ENCODE data around the gene PCBP3. TPM values are rescaled to one million over a fixed set of nuclear protein-coding genes. Genes with fewer than 3 reads are reported as not detected.
"Not testable (repeated sequence)": the region's sequence is repeated elsewhere in the genome, so short reads cannot be mapped to it uniquely, and the experiment has no call there.

The PCBP3 gene
- total RNA-seq, 4 donors from 2014 or later, result 0.77 to 8.6 (median 3.2) TPM; not detected in 1

GRCh38 chr21:45713613-45714012, 70.1 kb downstream of the PCBP3 start:
- no peaks in the 10 kb centered on the region for H3K27me3 ChIP-seq
- intact Hi-C loops (cut with DNase I; ENCODE audit: low total_unique reads), result no loop called here
- TF ChIP-seq CTCF (IDR thresholded peaks at IDR 0.05) (no peak), POLR2A (IDR thresholded peaks at IDR 0.05) (no peak)
- no peaks in the 10 kb centered on the region for H3K4me1 ChIP-seq
- H3K4me3 ChIP-seq, result no peak overlapping the region
- DNase-seq, result no peak
- H3K27ac ChIP-seq, result no peak overlapping the region
- H3K36me3 ChIP-seq, result no peaks in the 10 kb centered on the region
- peaks cover 0 to 6% of the 10 kb centered on the region in 2 donors for H3K9me3 ChIP-seq

- H3K36me3 ChIP-seq, result no peaks in the 10 kb centered on the region
- no peak for DNase-seq
- peaks cover 0 to 6% of the 10 kb centered on the region in 2 donors for H3K9me3 ChIP-seq
- H3K27ac ChIP-seq, result no peak overlapping the region
- H3K27me3 ChIP-seq, result no peaks in the 10 kb centered on the region
- TF ChIP-seq CTCF (IDR thresholded peaks at IDR 0.05), result no peak
- TF ChIP-seq POLR2A (IDR thresholded peaks at IDR 0.05), result no peak
- no peak overlapping the region for H3K4me3 ChIP-seq
- no peaks in the 10 kb centered on the region for H3K4me1 ChIP-seq
- intact Hi-C loops (cut with DNase I; ENCODE audit: low total_unique reads), result no loop called here
Observed at GRCh38 chr21:45715441-45715840, 71.9 kb downstream of the PCBP3 start.

GRCh38 chr21:45718413-45718812, 74.9 kb downstream of the PCBP3 start:
- no peaks in the 10 kb centered on the region for H3K36me3 ChIP-seq
- H3K9me3 ChIP-seq, result no peaks in the 10 kb centered on the region
- DNase-seq, result no peak
- no peaks in the 10 kb centered on the region for H3K4me1 ChIP-seq
- H3K27ac ChIP-seq, result no peak overlapping the region
- no peaks in the 10 kb centered on the region for H3K27me3 ChIP-seq
- intact Hi-C loops (cut with DNase I; ENCODE audit: low total_unique reads), result no loop called here
- no peak overlapping the region for H3K4me3 ChIP-seq
- TF ChIP-seq CTCF (IDR thresholded peaks at IDR 0.05) (no peak), POLR2A (IDR thresholded peaks at IDR 0.05) (no peak)

- no peak for DNase-seq
- TF ChIP-seq CTCF (IDR thresholded peaks at IDR 0.05), result no peak
- Histone ChIP-seq H3K27ac (no peak overlapping the region), H3K4me3 (no peak overlapping the region), H3K9me3 (no peaks in the 10 kb centered on the region), H3K27me3 (no peaks in the 10 kb centered on the region), H3K4me1 (no peaks in the 10 kb centered on the region), H3K36me3 (no peaks in the 10 kb centered on the region)
- intact Hi-C loops (cut with DNase I; ENCODE audit: low total_unique reads), result no loop called here
Observed at GRCh38 chr21:45719177-45719802, 75.8 kb downstream of the PCBP3 start.

- DNase-seq; H3K4me1 ChIP-seq; intact Hi-C loops (cut with DNase I; ENCODE audit: low total_unique reads); H3K36me3 ChIP-seq; H3K27me3 ChIP-seq; H3K27ac ChIP-seq; H3K9me3 ChIP-seq; H3K4me3 ChIP-seq: not testable (repeated sequence)
Observed at GRCh38 chr21:45720204-45720603, 76.7 kb downstream of the PCBP3 start.

- intact Hi-C loops (cut with DNase I; ENCODE audit: low total_unique reads), result no loop called here
- Histone ChIP-seq H3K4me3 (no peak overlapping the region), H3K4me1 (no peaks in the 10 kb centered on the region), H3K27me3 (no peaks in the 10 kb centered on the region), H3K36me3 (no peaks in the 10 kb centered on the region), H3K9me3 (no peaks in the 10 kb centered on the region), H3K27ac (no peak overlapping the region)
- DNase-seq, result no peak
- TF ChIP-seq CTCF (IDR thresholded peaks at IDR 0.05) (no peak), POLR2A (IDR thresholded peaks at IDR 0.05) (no peak)
Observed at GRCh38 chr21:45721671-45722070, 78.1 kb downstream of the PCBP3 start.
